Peyer's patch (tissue), 4 donors: ENCODE measurements around the gene AGPAT1.

Experiments
- CTCF ChIP-seq, 6 experiments: fragments of 450-650 bp in 4 of 6; fragments of 200-600 bp in 2 of 6; sonication (generic) in 1 of 6; IDR thresholded peaks; one replicate each; pipeline ENCODE4 v1.5.1; 2017 to 2019; ENCODE audit warnings: antibody characterized with exemption in 6 of 6, mild to moderate bottlenecking in 3 of 6, moderate library complexity in 1 of 6
- POLR2A ChIP-seq, 2 donors: fragments of 450-650 bp; IDR thresholded peaks; one replicate each; pipeline ENCODE4 v1.5.1; 2017; ENCODE audit warnings: antibody characterized with exemption in 2 of 2, mild to moderate bottlenecking in 2 of 2, moderate library complexity in 2 of 2

GRCh38 chr6:32196682-32197616, 21.1 kb upstream of the AGPAT1 start:
- TF ChIP-seq CTCF (IDR thresholded peaks at IDR 0.05) (no peak), POLR2A (IDR thresholded peaks at IDR 0.05) (no peak)
